Fibroblast of gingiva (primary cell): ENCODE results near the gene NKX2-8.
"Not testable (repeated sequence)": the region's sequence is repeated elsewhere in the genome, so short reads cannot be mapped to it uniquely, and the experiment has no call there.

Experiments used
- DNase-seq: peaks from one replicate; pipeline ENCODE4 v3.0.0-alpha.2; 2011; ENCODE audit warnings: low read depth

Gene NKX2-8

GRCh38 chr14:36580141-36580855 is 2.1 kb downstream of the NKX2-8 start:
- DNase-seq, result no peak

- DNase-seq, result no peak
These were observed 2.8 kb downstream of the NKX2-8 start for GRCh38 chr14:36579573-36580140.

GRCh38 chr14:36579001-36579555 is 3.3 kb downstream of the NKX2-8 start:
- DNase-seq, result no peak

GRCh38 chr14:36570065-36570464 is 12.3 kb downstream of the NKX2-8 start:
- DNase-seq, result no peak

- no peak for DNase-seq
These were observed 25.5 kb downstream of the NKX2-8 start for GRCh38 chr14:36556811-36557433.

- no peak for DNase-seq
These were observed 26.2 kb downstream of the NKX2-8 start for GRCh38 chr14:36555998-36556743.

GRCh38 chr14:36553656-36554260 is 28.7 kb downstream of the NKX2-8 start:
- peak; percentile 44 for DNase-seq

GRCh38 chr14:36550899-36551298 is 31.5 kb downstream of the NKX2-8 start:
- no peak for DNase-seq

GRCh38 chr14:36544280-36544679 is 38.1 kb downstream of the NKX2-8 start:
- not testable (repeated sequence) for DNase-seq

- DNase-seq, result no peak
These were observed 44.4 kb downstream of the NKX2-8 start for GRCh38 chr14:36538051-36538450.
